OCI-LY1 (cell line): Measurements from ENCODE around the gene ANXA6.

ENCODE experiments used
- CTCF ChIP-seq: fragments of 200-600 bp; sonication (generic), shearing (Covaris generic); IDR thresholded peaks from 2 replicates; pipeline ENCODE4 v1.5.1; 2017; ENCODE audit warnings: mild to moderate bottlenecking, antibody characterized with exemption, low read length, moderate library complexity, mixed read lengths
- EZH2 ChIP-seq: fragments of 200-600 bp; sonication (generic), shearing (Covaris generic); IDR thresholded peaks from 2 replicates; pipeline ENCODE4 v1.8.0; 2017; ENCODE audit warnings: borderline replicate concordance, mixed run types, mild to moderate bottlenecking, antibody characterized with exemption, low read length, moderate library complexity, mixed read lengths

GRCh38 chr5:151088986-151089385 is 68.6 kb downstream of the ANXA6 start:
- no peak for TF ChIP-seq CTCF
- no peak for TF ChIP-seq EZH2
